ENCODE measurements around the gene ZNF667. TPM values are rescaled to one million over a fixed set of nuclear protein-coding genes. Genes with fewer than 3 reads are reported as not detected.

The ZNF667 gene
- polyA plus RNA-seq, 1 donor (not counting 4 experiments of a cell fraction or from before 2014, with no cell fraction given): 4.1 TPM

DNA sequence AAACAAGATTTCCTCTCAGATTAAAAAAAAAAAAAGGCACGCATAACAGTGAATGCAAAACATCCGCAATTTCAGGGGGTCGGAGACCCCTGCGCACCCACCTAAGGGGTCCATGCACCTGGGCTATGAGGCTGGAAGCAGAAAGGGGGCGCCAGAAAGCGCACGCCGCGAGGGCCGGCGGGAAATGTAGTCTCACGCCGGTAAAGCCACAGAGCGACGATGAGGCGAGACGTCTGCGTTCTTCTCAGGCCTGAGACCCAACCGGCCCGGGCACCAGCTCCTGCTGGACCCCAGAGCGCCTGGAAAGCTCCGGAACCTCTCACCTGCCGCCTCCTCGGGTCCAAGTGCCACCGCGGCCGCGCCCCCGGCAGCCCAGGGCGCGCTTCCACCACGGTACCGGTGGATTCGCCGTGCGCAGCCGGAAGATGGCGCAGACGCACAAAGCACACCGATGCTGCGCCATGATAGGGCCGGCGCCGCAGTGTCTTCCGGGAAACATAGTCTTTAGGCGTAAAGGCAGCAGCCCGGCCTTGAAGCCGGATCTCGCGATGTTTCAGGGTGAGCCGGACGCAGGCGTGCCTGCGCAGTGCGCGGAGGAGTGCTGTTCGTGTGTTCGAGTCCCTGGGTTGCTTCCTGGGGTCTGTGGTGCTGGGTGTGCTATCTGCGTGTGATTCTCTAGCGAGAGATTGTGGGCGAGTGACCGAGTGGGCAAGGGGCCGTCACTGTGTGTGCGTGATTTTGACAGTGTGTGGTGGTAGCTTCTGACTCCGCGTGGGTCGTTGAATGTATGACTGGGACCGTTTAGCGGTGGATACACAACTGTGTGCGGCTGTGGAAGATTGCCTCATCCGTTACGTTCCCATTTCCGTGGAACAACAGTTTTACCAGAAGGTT is 83.8 kb downstream of the ZNF667 start, which contains the start of gene ZNF582:
Gene ZNF582, minus strand, starts transcription at position 416 of the 894 bp plus-strand sequence. CDS start 1,782 bp downstream, outside the sequence.
- H3K4me3 ChIP-seq (ENCODE audit: control insufficient read depth in 2 of 3, extremely low read depth in 1 of 3, insufficient read depth in 2 of 3, low read depth in 1 of 3, low read length in 3 of 3): peak within 1 kb of the TSS; percentile 63 to 78 (median 68)
- TF ChIP-seq EZH2 (IDR thresholded peaks at IDR 0.05; ENCODE audit: low read length): no peak
- TF ChIP-seq, protein P1, sequence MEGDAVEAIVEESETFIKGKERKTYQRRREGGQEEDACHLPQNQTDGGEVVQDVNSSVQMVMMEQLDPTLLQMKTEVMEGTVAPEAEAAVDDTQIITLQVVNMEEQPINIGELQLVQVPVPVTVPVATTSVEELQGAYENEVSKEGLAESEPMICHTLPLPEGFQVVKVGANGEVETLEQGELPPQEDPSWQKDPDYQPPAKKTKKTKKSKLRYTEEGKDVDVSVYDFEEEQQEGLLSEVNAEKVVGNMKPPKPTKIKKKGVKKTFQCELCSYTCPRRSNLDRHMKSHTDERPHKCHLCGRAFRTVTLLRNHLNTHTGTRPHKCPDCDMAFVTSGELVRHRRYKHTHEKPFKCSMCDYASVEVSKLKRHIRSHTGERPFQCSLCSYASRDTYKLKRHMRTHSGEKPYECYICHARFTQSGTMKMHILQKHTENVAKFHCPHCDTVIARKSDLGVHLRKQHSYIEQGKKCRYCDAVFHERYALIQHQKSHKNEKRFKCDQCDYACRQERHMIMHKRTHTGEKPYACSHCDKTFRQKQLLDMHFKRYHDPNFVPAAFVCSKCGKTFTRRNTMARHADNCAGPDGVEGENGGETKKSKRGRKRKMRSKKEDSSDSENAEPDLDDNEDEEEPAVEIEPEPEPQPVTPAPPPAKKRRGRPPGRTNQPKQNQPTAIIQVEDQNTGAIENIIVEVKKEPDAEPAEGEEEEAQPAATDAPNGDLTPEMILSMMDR (optimal IDR thresholded peaks at IDR 0.05 in 1 of 3, IDR thresholded peaks at IDR 0.05 in 1 of 3, conservative IDR thresholded peaks at IDR 0.05 in 1 of 3; ENCODE audit: extremely low read depth in 1 of 3, insufficient read depth in 2 of 3, low read length in 3 of 3): peak; percentile 77 to 90 (median 83)
- H3K79me2 ChIP-seq (ENCODE audit: control insufficient read depth, insufficient read depth, low read length): no peaks in the 10 kb centered on the region
- peak; percentile 89 for FAIRE-seq
- no peaks in the 10 kb centered on the region for H3K27me3 ChIP-seq (ENCODE audit: control insufficient read depth, extremely low read depth, insufficient read depth, low read length)
- peaks cover 3 to 15% of the 10 kb centered on the region in 2 experiments for H3K36me3 ChIP-seq (ENCODE audit: control insufficient read depth in 2 of 2, extremely low read depth in 1 of 2, insufficient read depth in 2 of 2, low read length in 2 of 2)
- H3K4me2 ChIP-seq (ENCODE audit: control insufficient read depth, extremely low read depth, insufficient read depth, low read depth, low read length): peak within 1 kb of the TSS; percentile 74
- no peaks in the 10 kb centered on the region for H4K20me1 ChIP-seq (ENCODE audit: control insufficient read depth, extremely low read depth, insufficient read depth, low read length)
- H3K9ac ChIP-seq (ENCODE audit: control insufficient read depth, extremely low read depth, insufficient read depth, low read length): peak within 1 kb of the TSS; percentile 87
- peak within 1 kb of the TSS; percentile 76 for H3K27ac ChIP-seq (ENCODE audit: control insufficient read depth, insufficient read depth, low read length)
- dilution Hi-C loops (cut with MboI; ENCODE audit: extremely low pct_ligation_motif_present, low sequenced_read_pairs): no loop called here
- peak; percentile 81 for DNase-seq (ENCODE audit: low read depth, low spot score)
- H3K9me3 ChIP-seq (ENCODE audit: control insufficient read depth, low read depth, low read length): peaks cover 3% of the 10 kb centered on the region
- no peaks in the 10 kb centered on the region for H3K9me1 ChIP-seq (ENCODE audit: control insufficient read depth, extremely low read depth, insufficient read depth, low read length)
- peak within 1 kb of the TSS; percentile 95 for H2AFZ ChIP-seq (ENCODE audit: control insufficient read depth, low read length)
- H3K4me1 ChIP-seq (ENCODE audit: control insufficient read depth, extremely low read depth, insufficient read depth, low read length): no peaks in the 10 kb centered on the region

Other genes starting within 250 kb of the ZNF667 start
- gene EDDM13, start 204.6 kb downstream of the ZNF667 start, polyA plus RNA-seq: 3.0 to 7.4 TPM (median 6.1 TPM) in 3 replicates
- gene ZSCAN5A, start 162.5 kb downstream of the ZNF667 start, polyA plus RNA-seq: 5.7 to 9.4 TPM (median 6.1 TPM) in 3 replicates
- 4.0 to 4.7 TPM (median 4.3 TPM) in 3 replicates for gene ZNF582, start 83.8 kb downstream of the ZNF667 start, polyA plus RNA-seq
- gene ZNF583, start 73.0 kb downstream of the ZNF667 start, polyA plus RNA-seq: 2.3 to 3.3 TPM (median 2.4 TPM) in 3 replicates
- 1.8 to 5.8 TPM (median 5.1 TPM) in 3 replicates for gene ZNF471, start 30.5 kb upstream of the ZNF667 start, polyA plus RNA-seq
- 5.2 to 6.9 TPM (median 5.7 TPM) in 3 replicates for gene ZFP28, start 61.6 kb upstream of the ZNF667 start, polyA plus RNA-seq
- 1.7 to 3.2 TPM (median 2.7 TPM) in 3 replicates for gene ZNF470, start 90.1 kb upstream of the ZNF667 start, polyA plus RNA-seq
- gene ZNF71, start 118.0 kb upstream of the ZNF667 start, polyA plus RNA-seq: 4.8 to 7.6 TPM (median 5.6 TPM) in 3 replicates
- gene SMIM17, start 165.8 kb upstream of the ZNF667 start, polyA plus RNA-seq: 0.12 to 0.15 TPM (median 0.13 TPM) in 3 replicates
- 0.01 TPM in 1 of 3 replicates, not detected in the others for gene ZNF835, start 194.4 kb upstream of the ZNF667 start, polyA plus RNA-seq